GM21576 (cell line): ENCODE data around the gene FGF22.
"Not testable (repeated sequence)": the region's sequence is repeated elsewhere in the genome, so short reads cannot be mapped to it uniquely, and the experiment has no call there.

ENCODE experiments used
- ATAC-seq: cut with Tn5 transposase; IDR thresholded peaks from one replicate; pipeline ENCODE4 v1.9.1; 2021; ENCODE audit warnings: mild to moderate bottlenecking, moderate library complexity; ENCODE audit not compliant: unreplicated experiment

FGF22 gene

DNA sequence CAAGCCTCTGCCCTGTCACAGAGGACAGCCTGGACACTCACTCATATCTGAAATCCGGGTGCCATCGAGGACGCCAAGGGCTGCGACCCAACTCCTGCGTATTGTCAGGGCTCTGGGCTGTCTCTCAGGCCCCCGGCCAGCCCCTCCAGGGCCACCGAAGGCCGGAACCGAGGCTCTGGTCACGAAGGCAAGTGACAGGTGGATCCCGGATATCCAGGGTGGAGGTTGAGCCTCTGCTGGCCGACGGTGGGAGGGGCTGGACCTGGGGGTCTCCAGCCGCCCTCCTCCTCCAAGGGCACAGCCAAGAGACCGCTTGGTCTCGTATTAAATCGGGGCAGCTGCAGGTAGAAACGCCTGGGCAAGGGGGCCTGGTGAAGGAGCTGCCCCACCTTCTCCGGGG, 17.9 kb downstream of the FGF22 start:
- ATAC-seq, result no peak

DNA sequence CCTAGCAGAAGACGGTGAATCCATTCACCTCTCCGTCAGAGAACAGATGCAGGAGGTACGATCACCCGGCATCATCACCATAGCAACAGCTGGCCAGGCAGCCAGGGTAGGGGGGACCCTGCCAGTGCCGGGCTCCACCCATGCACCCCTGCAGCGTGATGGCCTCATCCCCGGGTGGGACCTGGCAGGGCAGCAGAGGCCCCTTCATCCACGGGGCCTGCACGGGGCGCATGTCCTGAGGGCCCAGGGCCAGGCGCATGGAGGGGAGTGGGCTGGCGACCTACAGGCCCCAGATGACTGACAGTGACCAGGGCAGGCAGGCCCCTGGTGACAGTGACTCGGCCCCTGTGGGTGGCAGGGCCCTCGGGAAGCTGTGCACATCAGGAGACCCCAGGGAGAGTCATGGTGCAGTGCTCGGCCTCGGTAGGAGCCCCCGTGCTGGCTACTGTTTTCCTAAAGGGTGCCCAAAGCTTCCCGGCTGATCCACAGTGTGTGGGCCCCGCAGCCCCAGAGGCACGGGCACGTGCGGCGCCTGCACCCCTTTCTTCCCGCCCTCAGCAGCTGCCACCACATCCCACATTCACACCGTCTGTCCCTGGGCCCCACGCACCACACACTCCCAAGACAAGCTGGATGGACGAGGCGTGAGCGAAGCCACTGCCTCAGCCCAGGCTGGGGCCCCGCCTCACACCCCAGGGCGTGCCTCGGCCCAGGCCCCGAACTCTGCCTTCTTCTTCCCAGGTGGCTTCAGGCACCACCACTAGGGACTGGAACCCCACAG, 18.6 kb downstream of the FGF22 start:
- no peak for ATAC-seq

DNA sequence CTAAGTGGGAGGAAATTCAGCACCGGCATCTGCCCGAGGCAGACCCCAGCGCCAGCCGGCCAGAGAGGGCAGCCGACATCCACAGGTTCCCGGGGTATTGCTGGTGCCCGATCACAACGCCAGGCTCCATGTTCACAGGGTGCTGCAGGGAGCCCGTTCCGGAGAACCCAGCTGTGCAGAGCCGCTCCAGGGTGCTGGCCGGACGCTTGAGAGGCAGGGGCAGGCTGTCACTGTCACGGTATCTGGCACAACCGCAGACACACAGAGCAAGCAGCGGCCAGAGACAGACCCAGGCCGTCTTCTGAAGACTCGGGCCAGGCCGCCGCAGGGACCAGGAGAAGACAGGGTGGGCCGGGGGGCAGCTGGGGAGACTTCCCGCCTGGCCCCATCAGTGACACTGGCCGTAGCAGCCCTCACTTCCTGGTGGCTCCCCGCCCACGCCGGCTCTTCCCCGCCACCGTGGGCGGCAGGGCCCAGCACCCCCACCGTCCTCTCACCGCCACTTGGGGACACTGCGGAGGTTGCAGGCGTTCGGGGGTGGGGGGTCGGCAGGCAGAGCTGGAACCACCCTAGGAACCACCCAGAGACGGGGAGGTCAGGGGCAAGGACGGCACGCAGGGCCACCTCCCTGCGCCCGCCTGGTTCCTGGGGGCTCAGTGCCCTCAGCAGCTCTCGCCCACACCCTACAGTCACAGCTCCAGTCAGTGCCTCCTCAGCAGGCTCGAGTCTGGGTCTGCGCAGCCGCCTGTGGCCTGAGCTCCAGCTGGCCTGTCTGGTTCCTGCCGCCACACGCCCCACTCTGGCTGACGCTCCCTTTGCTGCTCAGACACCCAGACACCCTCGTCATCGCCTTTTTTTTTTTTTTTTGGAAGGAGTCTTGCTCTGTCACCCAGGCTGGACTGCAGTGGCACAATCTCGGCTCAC, 19.5 kb downstream of the FGF22 start:
- no peak for ATAC-seq

GRCh38 chr19:660793-661426, 21.2 kb downstream of the FGF22 start:
- ATAC-seq, result no peak

DNA sequence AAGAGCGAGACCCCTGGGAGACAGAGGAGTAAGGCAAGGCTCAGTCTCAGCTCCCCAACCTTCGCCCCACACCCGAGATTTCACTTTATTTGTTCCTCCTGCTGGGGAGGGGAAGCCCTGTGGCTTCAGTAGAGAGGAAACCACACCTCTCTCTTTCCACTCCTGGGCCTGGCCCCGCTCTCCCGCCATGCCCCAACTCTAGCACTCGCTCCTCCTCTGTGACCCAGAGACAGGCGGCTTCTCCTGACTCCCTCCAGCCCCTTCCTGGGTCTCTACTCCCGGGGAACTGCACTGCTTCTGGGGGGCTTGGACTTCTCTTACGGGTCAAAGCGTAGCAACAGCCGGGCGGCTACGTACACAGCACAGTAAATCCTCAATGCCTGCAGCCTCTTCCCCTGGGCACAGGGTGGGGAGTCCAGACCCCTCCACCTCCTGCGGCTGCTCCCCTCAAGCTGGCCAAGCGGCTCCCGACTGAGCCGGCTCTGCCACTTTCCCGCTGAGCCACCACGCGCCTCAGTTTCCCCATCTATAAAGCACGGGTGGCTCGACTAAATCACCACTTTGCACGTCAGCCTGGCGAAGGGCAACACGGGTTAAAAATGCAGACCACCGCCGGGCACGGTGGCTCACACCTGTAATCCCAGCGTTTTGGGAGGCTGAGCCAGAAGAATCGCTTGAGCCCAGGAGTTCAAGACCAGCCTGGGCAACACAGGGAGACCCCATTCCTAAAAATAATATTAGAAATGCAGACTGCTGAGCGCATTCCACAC, 21.9 kb downstream of the FGF22 start:
- ATAC-seq, result no peak

GRCh38 chr19:662207-662961, 22.7 kb downstream of the FGF22 start:
- peak; percentile 2 for ATAC-seq

- peak; percentile 47 for ATAC-seq
These were observed 23.4 kb downstream of the FGF22 start, which contains the start of gene RNF126 for GRCh38 chr19:662962-663681. Gene RNF126 (minus strand): TSS chr19:663214. CDS start chr19:663121, 93 bp downstream.

- no peak for ATAC-seq
These were observed 24.0 kb downstream of the FGF22 start for GRCh38 chr19:663682-664117.

GRCh38 chr19:664913-665443, 25.3 kb downstream of the FGF22 start:
- no peak for ATAC-seq

DNA sequence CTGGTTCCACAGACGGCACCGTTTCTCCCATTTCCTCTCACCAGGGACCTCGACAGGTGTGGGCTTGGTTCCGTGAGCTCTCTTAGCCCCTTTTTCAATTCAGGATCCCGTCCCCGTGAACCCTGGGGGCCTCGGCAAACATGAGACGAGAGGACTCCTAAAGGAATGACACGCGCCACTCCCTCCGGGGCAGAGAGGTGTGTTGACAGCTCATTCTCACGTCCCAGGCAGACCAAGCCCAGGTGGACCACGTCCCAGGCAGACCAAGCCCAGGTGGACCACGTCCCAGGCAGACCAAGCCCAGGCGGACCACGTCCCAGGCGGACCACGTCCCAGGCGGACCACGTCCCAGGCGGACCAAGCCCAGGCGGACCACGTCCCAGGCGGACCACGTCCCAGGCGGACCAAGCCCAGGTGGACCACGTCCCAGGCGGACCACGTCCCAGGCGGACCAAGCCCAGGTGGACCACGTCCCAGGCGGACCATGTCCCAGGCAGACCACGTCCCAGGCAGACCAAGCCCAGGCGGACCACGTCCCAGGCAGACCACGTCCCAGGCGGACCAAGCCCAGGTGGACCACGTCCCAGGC, 27.4 kb downstream of the FGF22 start:
- ATAC-seq, result not testable (repeated sequence)

- not testable (repeated sequence) for ATAC-seq
These were observed 29.2 kb downstream of the FGF22 start for GRCh38 chr19:668675-669434.

DNA sequence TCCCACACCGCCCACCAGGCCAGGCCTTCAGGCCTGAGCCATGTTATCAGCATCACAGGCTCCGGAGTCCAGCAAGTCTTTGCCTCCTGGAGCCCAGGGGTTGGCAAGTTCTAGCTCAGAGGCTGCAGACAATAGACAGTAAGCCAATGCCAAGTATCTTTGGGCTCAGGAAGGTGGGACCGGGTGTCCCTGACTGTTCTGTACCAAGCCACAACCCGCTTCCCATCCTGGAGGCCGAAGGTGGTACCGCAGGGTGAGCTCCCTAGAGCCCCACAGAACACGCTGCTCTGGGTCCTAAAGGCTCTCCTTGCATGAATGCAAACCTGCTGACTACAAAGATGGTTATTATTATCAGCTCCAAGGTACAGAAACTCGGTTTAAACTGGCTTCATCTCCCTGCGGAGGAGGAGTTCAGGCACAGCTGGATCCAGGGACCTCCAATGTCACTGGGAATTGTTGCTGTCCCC, 31.0 kb downstream of the FGF22 start:
- ATAC-seq, result no peak

- ATAC-seq, result no peak
These were observed 34.8 kb downstream of the FGF22 start for GRCh38 chr19:674282-675151.

DNA sequence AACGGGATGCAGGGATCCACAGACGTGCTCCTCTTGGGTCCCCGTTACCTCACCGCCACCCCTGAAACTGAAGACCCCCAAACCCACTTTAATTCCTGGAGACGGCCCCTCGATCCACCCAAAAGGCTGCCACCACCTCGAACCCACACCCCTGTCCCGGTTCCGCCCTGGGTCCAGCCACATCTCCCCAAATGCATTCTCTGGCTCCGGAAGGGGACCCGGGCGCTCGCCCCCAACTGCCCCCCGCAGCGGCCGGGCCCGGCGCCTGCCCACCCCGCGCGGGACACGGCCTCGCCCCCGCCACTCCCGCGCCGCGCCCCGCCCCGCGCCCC, 36.3 kb downstream of the FGF22 start:
- ATAC-seq, result no peak

DNA sequence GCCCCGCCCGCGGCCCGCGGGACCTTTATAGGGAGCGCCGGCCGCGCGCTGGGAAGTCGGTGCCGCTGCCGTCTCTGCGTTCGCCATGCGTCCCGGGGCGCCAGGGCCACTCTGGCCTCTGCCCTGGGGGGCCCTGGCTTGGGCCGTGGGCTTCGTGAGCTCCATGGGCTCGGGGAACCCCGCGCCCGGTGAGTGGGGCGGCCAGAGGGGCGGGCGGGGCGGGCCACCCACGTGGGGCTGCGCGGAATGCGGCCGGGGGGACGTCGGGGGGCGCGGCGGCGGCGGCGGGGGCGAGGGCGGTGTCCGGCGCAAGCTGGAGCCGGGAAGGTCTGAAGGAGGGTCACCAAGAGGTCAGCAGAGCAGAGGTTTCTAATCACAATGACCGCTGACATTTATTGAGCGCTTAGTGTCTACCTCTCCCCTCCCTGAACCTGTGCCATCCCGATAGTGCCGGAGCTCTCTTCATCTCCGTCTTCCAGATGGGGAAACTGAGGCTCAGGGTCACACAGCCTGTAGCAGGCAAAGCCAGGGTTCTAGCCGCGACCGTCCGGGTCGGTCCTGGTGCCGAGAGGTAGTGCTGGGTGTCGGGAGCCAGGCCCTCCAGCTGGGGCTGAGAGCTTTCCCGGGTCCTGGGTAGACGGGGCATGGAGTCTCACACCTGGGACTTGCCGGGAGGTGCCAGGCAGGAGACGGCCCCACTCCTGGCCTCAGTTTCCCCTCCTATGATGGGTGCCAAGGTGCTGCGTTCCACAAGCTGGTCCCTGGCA, 36.8 kb downstream of the FGF22 start, which contains the start of gene FSTL3:
Gene FSTL3, plus strand, starts transcription at position 54 of the 767 bp plus-strand sequence. Its CDS starts 32 bp downstream, at position 86.
- ATAC-seq, result no peak

- ATAC-seq, result no peak
These were observed 37.5 kb downstream of the FGF22 start for GRCh38 chr19:677201-677600.
